K562 (cell line): ENCODE measurements around the gene ARMC8.

ENCODE experiments used
- MAFF ChIP-seq: IDR thresholded peaks from 2 replicates; pipeline ENCODE4 v1.6.1; 2012; ENCODE audit warnings: low read length, improper control_type of control experiment
- SAP30 ChIP-seq: fragments of 200-600 bp; sonication (generic); IDR thresholded peaks from 2 replicates; pipeline ENCODE4 v1.6.1; 2012; ENCODE audit warnings: borderline replicate concordance, low read depth, mild to moderate bottlenecking, moderate library complexity, low read length, control low read depth, inconsistent platforms; ENCODE audit not compliant: insufficient read depth, poor library complexity, severe bottlenecking
- TF ChIP-seq, protein P1 (sequence below), 3 experiments: IDR thresholded peaks in 2 of 3; conservative IDR thresholded peaks in 1 of 3; 2 replicates each; pipeline ENCODE4 v1.5.1; 2011 to 2012; ENCODE audit warnings: low read length in 3 of 3, mild to moderate bottlenecking in 3 of 3, control low read depth in 2 of 3, improper control_type of control experiment in 1 of 3, inconsistent platforms in 1 of 3, low read depth in 1 of 3, mixed read lengths in 1 of 3, moderate library complexity in 1 of 3; ENCODE audit not compliant: insufficient read depth in 2 of 3
- TF ChIP-seq, protein P2 (sequence below): fragments of 250-450 bp; sonication (Bioruptor Pico); IDR thresholded peaks from 2 replicates; pipeline ENCODE4 v1.8.0; 2022; ENCODE audit warnings: moderate library complexity, mild to moderate bottlenecking, inconsistent platforms

DNA sequence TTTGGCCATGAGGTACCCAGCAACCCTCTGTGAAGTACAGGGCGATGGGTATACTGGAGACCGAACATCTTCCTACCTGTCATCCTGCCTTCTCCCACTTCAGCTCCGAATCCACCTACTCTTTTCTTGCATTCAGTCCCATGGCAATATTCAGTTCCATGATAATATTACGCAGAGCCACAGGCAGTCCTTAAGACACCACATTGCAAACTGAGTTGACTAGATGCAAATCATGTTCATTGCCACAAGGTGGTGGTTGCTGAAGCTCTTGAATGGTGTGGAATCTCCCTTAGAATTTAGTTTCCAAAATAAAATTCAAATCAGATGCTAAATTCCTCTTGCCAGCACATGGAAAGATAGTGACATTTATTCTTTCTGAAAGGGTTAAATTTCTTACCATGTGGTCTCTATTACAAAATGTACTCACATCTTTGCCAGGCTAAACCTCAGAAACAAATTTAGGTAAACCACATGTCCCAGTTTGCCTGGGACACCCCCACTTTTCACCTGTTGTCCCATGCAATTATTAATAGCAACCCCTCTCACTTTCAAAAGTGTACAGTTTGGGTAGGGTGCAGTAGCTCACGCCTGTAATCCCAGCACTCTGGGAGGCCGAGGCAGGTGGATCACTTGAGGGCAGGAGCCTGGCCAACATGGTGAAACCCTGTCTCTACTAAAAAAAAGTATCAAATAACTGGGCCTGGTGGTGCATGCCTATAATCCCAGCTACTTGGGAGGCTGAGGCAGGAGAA lies 144.2 kb downstream of the ARMC8 start:
- TF ChIP-seq, protein P1, sequence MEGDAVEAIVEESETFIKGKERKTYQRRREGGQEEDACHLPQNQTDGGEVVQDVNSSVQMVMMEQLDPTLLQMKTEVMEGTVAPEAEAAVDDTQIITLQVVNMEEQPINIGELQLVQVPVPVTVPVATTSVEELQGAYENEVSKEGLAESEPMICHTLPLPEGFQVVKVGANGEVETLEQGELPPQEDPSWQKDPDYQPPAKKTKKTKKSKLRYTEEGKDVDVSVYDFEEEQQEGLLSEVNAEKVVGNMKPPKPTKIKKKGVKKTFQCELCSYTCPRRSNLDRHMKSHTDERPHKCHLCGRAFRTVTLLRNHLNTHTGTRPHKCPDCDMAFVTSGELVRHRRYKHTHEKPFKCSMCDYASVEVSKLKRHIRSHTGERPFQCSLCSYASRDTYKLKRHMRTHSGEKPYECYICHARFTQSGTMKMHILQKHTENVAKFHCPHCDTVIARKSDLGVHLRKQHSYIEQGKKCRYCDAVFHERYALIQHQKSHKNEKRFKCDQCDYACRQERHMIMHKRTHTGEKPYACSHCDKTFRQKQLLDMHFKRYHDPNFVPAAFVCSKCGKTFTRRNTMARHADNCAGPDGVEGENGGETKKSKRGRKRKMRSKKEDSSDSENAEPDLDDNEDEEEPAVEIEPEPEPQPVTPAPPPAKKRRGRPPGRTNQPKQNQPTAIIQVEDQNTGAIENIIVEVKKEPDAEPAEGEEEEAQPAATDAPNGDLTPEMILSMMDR (IDR thresholded peaks at IDR 0.05 in 2 of 3, conservative IDR thresholded peaks at IDR 0.05 in 1 of 3; ENCODE audit: insufficient read depth in 2 of 3, low read depth in 1 of 3, low read length in 3 of 3): no peak
- TF ChIP-seq MAFF (no peak), SAP30 (no peak)
- TF ChIP-seq, protein P2, sequence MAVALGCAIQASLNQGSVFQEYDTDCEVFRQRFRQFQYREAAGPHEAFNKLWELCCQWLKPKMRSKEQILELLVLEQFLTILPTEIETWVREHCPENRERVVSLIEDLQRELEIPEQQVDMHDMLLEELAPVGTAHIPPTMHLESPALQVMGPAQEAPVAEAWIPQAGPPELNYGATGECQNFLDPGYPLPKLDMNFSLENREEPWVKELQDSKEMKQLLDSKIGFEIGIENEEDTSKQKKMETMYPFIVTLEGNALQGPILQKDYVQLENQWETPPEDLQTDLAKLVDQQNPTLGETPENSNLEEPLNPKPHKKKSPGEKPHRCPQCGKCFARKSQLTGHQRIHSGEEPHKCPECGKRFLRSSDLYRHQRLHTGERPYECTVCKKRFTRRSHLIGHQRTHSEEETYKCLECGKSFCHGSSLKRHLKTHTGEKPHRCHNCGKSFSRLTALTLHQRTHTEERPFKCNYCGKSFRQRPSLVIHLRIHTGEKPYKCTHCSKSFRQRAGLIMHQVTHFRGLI: no peak
